Prostate gland (tissue), 2 donors: ENCODE measurements around the gene THOP1. TPM values are rescaled to one million over a fixed set of nuclear protein-coding genes. Genes with fewer than 3 reads are reported as not detected.

Source experiments
- DNase-seq: peaks from one replicate; pipeline ENCODE4 v3.0.0-alpha.2; 2019; ENCODE audit warnings: low spot score
- H3K27ac ChIP-seq, 2 donors: fragments of 200-600 bp; sonication (generic); 2 replicates each; pipeline ENCODE4 v1.5.1; 2017 to 2019
- H3K27me3 ChIP-seq: fragments of 200-600 bp; sonication (generic); replicated peaks from 2 replicates; pipeline ENCODE4 v1.5.1; 2019; ENCODE audit not compliant: insufficient read depth
- H3K36me3 ChIP-seq, 2 donors: fragments of 200-600 bp; sonication (generic); 1 replicate in 1 of 2; 2 replicates in 1 of 2; pipeline versions ENCODE4 v1.5.1 to v1.8.1; 2017 to 2019
- H3K4me1 ChIP-seq: fragments of 200-600 bp; sonication (generic); replicated peaks from 2 replicates; pipeline ENCODE4 v1.5.1; 2019
- H3K4me3 ChIP-seq, 2 donors: fragments of 200-600 bp; sonication (generic); 2 replicates each; pipeline ENCODE4 v1.5.1; 2017 to 2019
- H3K9me3 ChIP-seq: fragments of 200-600 bp; sonication (generic); 2 replicates; pipeline ENCODE4 v1.5.1; 2017
- POLR2A ChIP-seq: fragments of 450-650 bp; IDR thresholded peaks from one replicate; pipeline ENCODE4 v1.6.1; 2016; ENCODE audit warnings: antibody characterized with exemption, mild to moderate bottlenecking
- POLR2AphosphoS5 ChIP-seq: sonication (generic); formaldehyde crosslinking; IDR thresholded peaks from one replicate; pipeline ENCODE4 v1.6.1; 2017; ENCODE audit warnings: antibody characterized with exemption
- WGBS: methylation state at CpG from one replicate; pipeline ENCODE4 v1.1.5; 2018; 5-methylcytosine and 5-hydroxymethylcytosine counted together
- intact Hi-C: fragments of 100-400 bp; cut with DNase I; formaldehyde crosslinking; loops from one replicate; pipeline ENCODE4 v1.14.2; 2022
- total RNA-seq, 2 donors: library from RNA; depleted of rRNA; stranded (reverse); fragments of >200 nt; gene quantifications; one replicate each; pipeline ENCODE4 v1.1.0, GENCODE V29; 2016
- TF ChIP-seq, protein P1 (sequence below), 4 experiments: fragments of 200-600 bp in 2 of 4; fragments of 450-650 bp in 2 of 4; sonication (generic) in 2 of 4; IDR thresholded peaks; 1 replicate in 3 of 4; 2 replicates in 1 of 4; pipeline ENCODE4 v1.5.1; 2016 to 2019; ENCODE audit warnings: antibody characterized with exemption in 4 of 4, mild to moderate bottlenecking in 2 of 4, moderate library complexity in 2 of 4

Gene THOP1
- total RNA-seq, 2 donors from 2014 or later, result 119 to 132 TPM

DNA sequence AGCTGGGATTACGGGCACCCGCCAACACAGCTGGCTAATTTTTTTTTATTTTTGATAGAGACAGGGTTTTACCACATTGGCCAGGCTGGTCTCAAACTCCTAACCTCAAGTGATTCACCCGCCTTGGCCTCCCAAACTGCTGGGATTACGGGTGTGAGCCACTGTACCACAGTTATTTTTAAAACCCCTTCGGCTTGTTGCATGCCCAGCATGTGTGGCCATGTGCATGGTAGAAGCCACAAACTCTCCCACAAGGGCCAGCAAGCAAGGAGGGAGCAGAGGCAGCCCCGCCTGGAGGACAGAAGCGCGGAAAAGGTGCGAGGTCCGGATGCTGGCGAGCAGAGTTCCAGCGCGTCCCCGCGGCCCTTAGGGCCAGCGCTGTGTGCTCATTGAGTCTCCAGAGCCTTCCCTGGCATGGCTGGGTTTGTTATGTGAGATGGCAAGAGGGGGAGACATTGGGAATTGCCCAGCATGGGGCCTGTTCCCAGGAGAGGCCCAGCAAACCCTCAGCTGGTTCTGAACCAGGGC, 12.9 kb downstream of the THOP1 start:
- H3K4me3 ChIP-seq, result no peak overlapping the region
- DNase-seq, result no peak
- H3K4me1 ChIP-seq, result no peaks in the 10 kb centered on the region
- H3K36me3 ChIP-seq, result no peaks in the 10 kb centered on the region
- intact Hi-C loops, result no loop called here
- TF ChIP-seq, protein P1, sequence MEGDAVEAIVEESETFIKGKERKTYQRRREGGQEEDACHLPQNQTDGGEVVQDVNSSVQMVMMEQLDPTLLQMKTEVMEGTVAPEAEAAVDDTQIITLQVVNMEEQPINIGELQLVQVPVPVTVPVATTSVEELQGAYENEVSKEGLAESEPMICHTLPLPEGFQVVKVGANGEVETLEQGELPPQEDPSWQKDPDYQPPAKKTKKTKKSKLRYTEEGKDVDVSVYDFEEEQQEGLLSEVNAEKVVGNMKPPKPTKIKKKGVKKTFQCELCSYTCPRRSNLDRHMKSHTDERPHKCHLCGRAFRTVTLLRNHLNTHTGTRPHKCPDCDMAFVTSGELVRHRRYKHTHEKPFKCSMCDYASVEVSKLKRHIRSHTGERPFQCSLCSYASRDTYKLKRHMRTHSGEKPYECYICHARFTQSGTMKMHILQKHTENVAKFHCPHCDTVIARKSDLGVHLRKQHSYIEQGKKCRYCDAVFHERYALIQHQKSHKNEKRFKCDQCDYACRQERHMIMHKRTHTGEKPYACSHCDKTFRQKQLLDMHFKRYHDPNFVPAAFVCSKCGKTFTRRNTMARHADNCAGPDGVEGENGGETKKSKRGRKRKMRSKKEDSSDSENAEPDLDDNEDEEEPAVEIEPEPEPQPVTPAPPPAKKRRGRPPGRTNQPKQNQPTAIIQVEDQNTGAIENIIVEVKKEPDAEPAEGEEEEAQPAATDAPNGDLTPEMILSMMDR (IDR thresholded peaks at IDR 0.05), result no peak
- TF ChIP-seq POLR2AphosphoS5 (no peak), POLR2A (no peak)
- no peaks in the 10 kb centered on the region for H3K27me3 ChIP-seq
- WGBS, result 94% methylated on average over 16 of the region's 16 CpGs
- no peak overlapping the region for H3K27ac ChIP-seq
- no peaks in the 10 kb centered on the region for H3K9me3 ChIP-seq

- intact Hi-C loops, result no loop called here
- TF ChIP-seq POLR2A (no peak), POLR2AphosphoS5 (no peak)
- TF ChIP-seq, protein P1 (IDR thresholded peaks at IDR 0.05), result no peak
- WGBS, result 87% methylated on average over 7 of the region's 7 CpGs
- Histone ChIP-seq H3K4me3 (no peak overlapping the region), H3K27me3 (no peaks in the 10 kb centered on the region), H3K9me3 (no peaks in the 10 kb centered on the region), H3K27ac (no peak overlapping the region), H3K36me3 (no peaks in the 10 kb centered on the region), H3K4me1 (no peaks in the 10 kb centered on the region)
- DNase-seq, result no peak
Observed at GRCh38 chr19:2798733-2799132, 13.4 kb downstream of the THOP1 start.

- WGBS, result 94% methylated on average over 41 of the region's 41 CpGs
- DNase-seq, result no peak
- Histone ChIP-seq H3K27me3 (no peaks in the 10 kb centered on the region), H3K36me3 (no peaks in the 10 kb centered on the region), H3K9me3 (no peaks in the 10 kb centered on the region), H3K4me3 (no peak overlapping the region), H3K4me1 (no peaks in the 10 kb centered on the region), H3K27ac (no peak overlapping the region)
- TF ChIP-seq POLR2A (no peak), POLR2AphosphoS5 (no peak)
- TF ChIP-seq, protein P1 (IDR thresholded peaks at IDR 0.05), result no peak
- intact Hi-C loops, result no loop called here
Observed at GRCh38 chr19:2799273-2800020, 14.1 kb downstream of the THOP1 start.

- WGBS, result 80% methylated on average over 12 of the region's 22 CpGs
- no peak overlapping the region for H3K27ac ChIP-seq
- H3K27me3 ChIP-seq, result no peaks in the 10 kb centered on the region
- TF ChIP-seq, protein P1 (IDR thresholded peaks at IDR 0.05), result no peak
- TF ChIP-seq POLR2AphosphoS5 (no peak), POLR2A (no peak)
- intact Hi-C loops, result no loop called here
- no peaks in the 10 kb centered on the region for H3K36me3 ChIP-seq
- H3K9me3 ChIP-seq, result no peaks in the 10 kb centered on the region
- no peak for DNase-seq
- no peak overlapping the region for H3K4me3 ChIP-seq
- H3K4me1 ChIP-seq, result no peaks in the 10 kb centered on the region
Observed at GRCh38 chr19:2800506-2800905, 15.2 kb downstream of the THOP1 start.

GRCh38 chr19:2802826-2803225, 17.5 kb downstream of the THOP1 start:
- H3K27me3 ChIP-seq, result no peaks in the 10 kb centered on the region
- TF ChIP-seq, protein P1 (IDR thresholded peaks at IDR 0.05), result no peak
- TF ChIP-seq POLR2A, result no peak
- TF ChIP-seq POLR2AphosphoS5, result no peak
- intact Hi-C loops, result no loop called here
- peaks cover 0 to 8% of the 10 kb centered on the region in 2 donors for H3K36me3 ChIP-seq
- H3K4me1 ChIP-seq, result no peaks in the 10 kb centered on the region
- no peak overlapping the region for H3K4me3 ChIP-seq
- no peak overlapping the region for H3K27ac ChIP-seq
- no peaks in the 10 kb centered on the region for H3K9me3 ChIP-seq
- WGBS, result 96% methylated on average over 17 of the region's 17 CpGs
- DNase-seq, result no peak
